ENCODE results near the gene SRGAP3.

SRGAP3 gene

GRCh38 chr3:9205345-9206143 is 43.9 kb downstream of the SRGAP3 start:
- no peak for DNase-seq (ENCODE audit: low read depth, low spot score)
- no peak overlapping the region for H3K27ac ChIP-seq

GRCh38 chr3:9204253-9204992 is 45.0 kb downstream of the SRGAP3 start:
- no peak overlapping the region for H3K27ac ChIP-seq
- no peak for DNase-seq (ENCODE audit: low read depth, low spot score)

DNA sequence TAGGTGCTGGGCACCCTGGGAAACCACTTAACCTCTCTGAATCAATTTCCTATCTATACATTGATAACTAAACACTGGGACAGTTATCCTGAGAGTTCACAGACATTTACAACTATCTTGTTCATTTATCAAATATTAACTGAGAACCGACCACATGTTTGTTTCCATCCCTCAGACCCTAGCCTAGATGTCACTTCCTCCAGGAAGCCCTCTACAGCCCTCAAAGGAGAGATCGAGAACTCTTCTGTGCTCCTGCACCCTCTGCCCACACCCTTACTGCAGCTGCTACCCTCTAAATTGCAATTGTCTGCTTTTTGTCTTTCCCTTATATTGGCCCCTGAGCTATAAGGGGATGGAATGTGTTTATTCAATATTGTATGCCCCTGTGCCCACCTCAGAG is 46.1 kb downstream of the SRGAP3 start:
- no peak for DNase-seq (ENCODE audit: low read depth, low spot score)
- H3K27ac ChIP-seq: no peak overlapping the region

DNA sequence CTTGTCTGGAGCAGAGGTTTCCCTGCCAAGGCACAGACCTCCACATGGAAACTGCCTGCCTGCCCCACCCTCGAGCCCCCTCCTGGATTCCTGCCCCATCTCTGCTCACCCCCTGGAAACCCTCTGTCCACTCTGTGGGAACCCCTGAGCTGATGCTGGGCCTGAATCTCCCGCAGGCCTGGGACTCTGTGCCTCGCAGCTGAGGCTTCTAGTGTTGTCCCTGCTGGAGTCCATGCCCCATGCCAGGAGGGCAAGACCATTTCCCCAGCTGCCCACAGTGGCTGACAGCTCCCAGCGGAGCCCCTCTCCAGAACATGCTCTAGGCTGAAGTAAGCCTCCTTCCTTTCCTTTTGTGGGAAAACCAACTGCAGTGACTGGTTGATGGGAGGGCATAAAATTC is 46.9 kb downstream of the SRGAP3 start:
- no peak overlapping the region for H3K27ac ChIP-seq
- DNase-seq (ENCODE audit: low read depth, low spot score): no peak

- no peak for DNase-seq (ENCODE audit: low read depth, low spot score)
- H3K27ac ChIP-seq: no peak overlapping the region
Measured at GRCh38 chr3:9201955-9202354, 47.5 kb downstream of the SRGAP3 start.

GRCh38 chr3:9201266-9201665 is 48.2 kb downstream of the SRGAP3 start:
- no peak for DNase-seq (ENCODE audit: low read depth, low spot score)
- H3K27ac ChIP-seq: no peak overlapping the region

- no peak overlapping the region for H3K27ac ChIP-seq
Measured at GRCh38 chr3:9199775-9200174, 49.7 kb downstream of the SRGAP3 start.

DNA sequence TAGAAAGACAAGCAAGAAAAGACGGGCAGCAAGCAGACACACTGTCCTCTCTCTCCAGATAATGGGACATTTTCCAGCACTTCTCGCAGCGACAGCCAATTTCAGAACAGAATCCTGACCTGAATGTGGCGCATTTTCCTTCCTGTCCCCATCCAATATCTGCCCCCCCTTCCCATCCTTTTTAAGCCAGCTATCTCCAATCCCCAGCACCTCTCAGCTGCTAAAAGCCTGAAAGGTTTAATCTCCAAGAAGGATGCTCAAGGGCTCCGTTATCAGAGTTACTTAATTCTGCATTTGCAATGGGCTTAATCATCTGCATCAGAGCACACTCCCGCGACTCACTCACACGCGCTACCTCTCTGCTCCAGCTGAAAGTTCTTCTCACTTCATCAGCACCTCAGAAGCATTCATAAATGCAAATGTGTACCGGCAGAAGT is 50.5 kb downstream of the SRGAP3 start:
- H3K27ac ChIP-seq: no peak overlapping the region
- no peak for DNase-seq (ENCODE audit: low read depth, low spot score)

More at GRCh38 chr3:9199775-9200174, 49.7 kb downstream of the SRGAP3 start:
- no peak for DNase-seq (ENCODE audit: low read depth, low spot score)

DNA sequence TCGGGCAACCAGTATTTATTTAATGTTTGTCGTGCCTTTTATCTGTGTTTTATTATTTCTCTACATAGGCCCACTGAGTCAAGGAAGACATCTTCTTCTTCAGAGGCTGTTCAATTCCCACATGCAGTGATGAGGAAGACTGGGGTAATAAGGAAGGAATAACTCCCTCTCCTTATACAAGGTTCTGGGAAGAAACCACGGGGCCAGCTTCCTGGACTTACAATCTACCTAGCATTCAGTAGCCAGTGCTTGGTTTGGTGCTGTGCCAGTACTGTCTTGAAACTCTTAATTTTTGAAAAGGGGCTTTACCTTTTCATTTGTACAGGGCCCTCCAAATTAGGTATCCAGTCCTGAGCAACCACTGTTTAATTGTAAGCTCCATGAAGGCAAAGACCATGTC is 51.2 kb downstream of the SRGAP3 start:
- no peak for DNase-seq (ENCODE audit: low read depth, low spot score)
- H3K27ac ChIP-seq: no peak overlapping the region

- H3K27ac ChIP-seq: no peak overlapping the region
- DNase-seq (ENCODE audit: low read depth, low spot score): no peak
Measured at GRCh38 chr3:9196020-9196419, 53.4 kb downstream of the SRGAP3 start.

DNA sequence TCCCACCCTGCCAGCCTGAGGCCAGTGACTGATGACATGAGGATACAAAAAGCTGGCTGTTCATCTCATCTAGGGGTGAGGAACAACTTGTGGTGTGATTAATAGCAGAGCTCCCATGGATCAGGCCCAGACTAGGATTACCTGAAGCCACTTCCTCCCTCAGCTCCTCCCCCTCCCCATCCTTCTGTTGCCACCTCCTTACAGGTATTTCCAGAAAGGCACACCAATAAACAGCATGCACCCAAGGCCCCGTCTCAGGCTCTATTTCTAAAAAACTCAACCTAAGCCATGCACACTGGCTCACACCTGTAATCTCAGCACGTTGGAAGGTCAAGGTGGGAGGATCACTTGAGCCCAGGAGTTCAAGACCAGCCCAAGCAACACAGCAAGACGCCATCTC is 54.1 kb downstream of the SRGAP3 start:
- H3K27ac ChIP-seq: peak overlapping the region; percentile 46
- DNase-seq (ENCODE audit: low read depth, low spot score): no peak

GRCh38 chr3:9194509-9195184 is 54.8 kb downstream of the SRGAP3 start:
- peak; percentile 44 for DNase-seq (ENCODE audit: low read depth, low spot score)
- H3K27ac ChIP-seq: peak overlapping the region; percentile 46

DNA sequence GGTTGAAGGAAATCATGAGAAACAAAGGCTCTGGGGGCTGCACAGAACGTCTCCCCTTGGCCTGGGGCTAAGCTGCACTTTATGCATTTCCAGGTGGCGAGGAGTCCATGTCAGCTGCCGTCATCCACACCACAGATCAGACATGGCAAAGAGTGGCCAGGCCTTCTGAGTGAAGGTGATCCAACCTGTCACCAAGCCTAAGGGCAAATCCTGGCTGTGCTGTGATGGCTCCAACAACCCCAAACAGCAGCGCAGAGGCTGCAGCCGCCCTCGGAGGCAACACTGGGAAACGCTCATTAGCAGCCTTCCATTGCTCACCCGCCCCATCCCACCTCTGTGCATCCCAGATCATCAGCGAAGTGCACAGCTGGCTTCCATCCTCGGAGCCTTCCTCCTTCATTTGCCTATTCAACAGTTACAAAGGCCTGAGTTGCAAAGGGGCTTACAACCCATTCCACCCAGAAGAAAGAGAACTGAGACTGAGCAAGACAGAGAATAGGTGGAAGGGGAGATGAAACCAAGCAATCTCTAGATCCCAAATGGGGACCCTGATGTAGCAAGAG is 55.7 kb downstream of the SRGAP3 start:
- H3K27ac ChIP-seq: no peak overlapping the region
- no peak for DNase-seq (ENCODE audit: low read depth, low spot score)

- no peak overlapping the region for H3K27ac ChIP-seq
- no peak for DNase-seq (ENCODE audit: low read depth, low spot score)
Measured at GRCh38 chr3:9193211-9193610, 56.2 kb downstream of the SRGAP3 start.

DNA sequence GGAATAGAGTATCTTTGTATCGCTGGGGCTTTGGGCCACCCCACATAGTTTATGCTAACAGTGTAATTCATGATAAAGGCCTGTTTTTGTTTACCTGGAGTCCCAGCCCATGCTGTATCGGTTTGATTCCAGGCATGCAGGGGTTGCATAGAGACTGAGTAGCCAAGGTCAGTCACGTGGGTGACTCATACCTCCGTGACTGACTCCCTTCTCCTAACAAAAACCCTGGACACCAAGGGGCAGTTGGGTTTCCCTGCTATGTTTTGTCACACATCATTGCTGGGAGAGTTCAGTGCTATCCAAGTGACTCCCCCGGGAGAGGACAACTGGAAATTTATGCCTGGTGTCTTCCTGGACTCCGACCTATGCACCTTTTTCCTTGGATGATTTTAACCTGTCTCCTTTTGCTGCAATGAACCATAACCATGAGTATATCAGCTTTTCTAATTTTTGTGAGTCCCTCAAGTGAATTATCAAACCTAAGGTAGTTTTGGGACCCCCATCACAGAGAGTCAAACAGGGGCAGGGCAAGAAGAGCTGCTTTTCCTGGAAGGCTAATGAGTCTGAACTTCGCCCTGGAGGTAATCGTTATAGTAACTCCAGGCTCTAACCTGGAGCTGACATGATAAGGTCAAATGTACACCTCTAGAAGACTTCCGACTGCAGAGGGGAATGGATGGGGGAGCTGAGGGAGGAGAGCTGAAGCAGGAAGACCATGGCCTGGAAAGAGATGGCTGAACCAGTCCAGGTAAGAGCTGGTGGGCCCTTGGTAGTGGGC is 57.0 kb downstream of the SRGAP3 start:
- H3K27ac ChIP-seq: no peak overlapping the region
- DNase-seq (ENCODE audit: low read depth, low spot score): no peak

- H3K27ac ChIP-seq: no peak overlapping the region
- DNase-seq (ENCODE audit: low read depth, low spot score): no peak
Measured at GRCh38 chr3:9190276-9190675, 59.2 kb downstream of the SRGAP3 start.

DNA sequence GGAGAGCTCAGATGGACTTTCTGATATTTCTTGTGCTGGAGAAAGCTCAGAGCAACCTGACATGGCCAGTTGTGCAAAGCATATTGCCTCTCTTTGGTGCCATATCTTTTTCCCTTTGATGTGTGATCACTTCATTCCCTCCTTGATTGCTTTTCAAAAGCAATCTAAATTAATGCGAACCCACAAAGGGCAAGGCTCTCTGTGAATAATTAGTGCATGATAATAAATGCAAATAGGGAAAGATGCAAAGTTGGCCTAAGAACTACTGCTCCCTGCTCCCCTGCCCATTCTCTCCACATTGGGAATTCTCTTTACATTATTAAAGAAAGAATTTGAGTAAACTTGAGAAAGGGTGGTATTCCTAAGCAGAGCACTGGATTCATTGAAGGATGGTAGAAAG is 60.9 kb downstream of the SRGAP3 start:
- H3K27ac ChIP-seq: no peak overlapping the region

GRCh38 chr3:9185701-9186100 is 63.7 kb downstream of the SRGAP3 start:
- no peak overlapping the region for H3K27ac ChIP-seq
- DNase-seq (ENCODE audit: low read depth, low spot score): no peak

More for the DNA sequence above, 60.9 kb downstream of the SRGAP3 start:
- DNase-seq (ENCODE audit: low read depth, low spot score): no peak

DNA sequence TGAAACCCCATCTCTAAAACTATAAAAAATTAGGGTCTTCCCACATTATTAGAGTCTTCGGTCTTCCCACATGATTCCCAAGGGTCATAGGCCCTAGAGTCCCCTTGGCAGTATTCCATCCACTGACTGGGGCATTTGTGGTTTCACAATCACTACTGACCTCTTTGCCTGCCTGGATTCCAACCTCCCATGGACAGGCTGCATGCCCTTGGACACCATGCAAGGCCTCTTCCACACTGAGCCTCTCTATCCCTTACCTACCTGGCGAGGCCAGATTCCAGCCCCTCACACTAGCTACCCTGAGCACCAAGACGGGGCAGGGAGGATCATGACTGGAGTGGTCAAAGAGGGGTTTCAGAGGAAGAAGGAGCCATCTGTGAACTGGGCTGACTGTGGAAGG is 64.4 kb downstream of the SRGAP3 start:
- DNase-seq (ENCODE audit: low read depth, low spot score): no peak
- H3K27ac ChIP-seq: no peak overlapping the region

DNA sequence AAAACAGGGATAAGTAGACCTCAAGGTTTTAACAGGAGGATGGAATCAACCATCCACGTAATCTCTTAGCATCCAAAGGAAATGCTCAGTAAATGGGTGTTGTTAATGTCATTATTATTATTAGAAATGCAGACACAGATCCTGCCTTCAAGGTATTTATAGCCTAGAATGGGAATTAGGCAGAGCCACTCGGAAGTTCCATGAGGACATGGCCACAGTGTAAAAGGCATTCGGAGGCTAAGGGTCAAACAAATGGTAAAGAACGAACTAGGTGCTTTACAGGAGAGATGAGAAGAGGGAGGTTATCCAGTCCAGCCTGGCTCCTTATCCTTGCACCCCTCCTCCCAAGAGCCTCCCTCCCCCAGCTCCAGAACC is 65.0 kb downstream of the SRGAP3 start:
- no peak for DNase-seq (ENCODE audit: low read depth, low spot score)
- H3K27ac ChIP-seq: no peak overlapping the region
